ENCODE results near the gene SOBP. TPM values are rescaled to one million over a fixed set of nuclear protein-coding genes. Genes with fewer than 3 reads are reported as not detected.

The SOBP gene
- total and polyA plus RNA-seq, 2 donors (not counting 3 experiments of a cell fraction or from before 2014, with no cell fraction given), result 0.35 to 6.6 TPM

DNA sequence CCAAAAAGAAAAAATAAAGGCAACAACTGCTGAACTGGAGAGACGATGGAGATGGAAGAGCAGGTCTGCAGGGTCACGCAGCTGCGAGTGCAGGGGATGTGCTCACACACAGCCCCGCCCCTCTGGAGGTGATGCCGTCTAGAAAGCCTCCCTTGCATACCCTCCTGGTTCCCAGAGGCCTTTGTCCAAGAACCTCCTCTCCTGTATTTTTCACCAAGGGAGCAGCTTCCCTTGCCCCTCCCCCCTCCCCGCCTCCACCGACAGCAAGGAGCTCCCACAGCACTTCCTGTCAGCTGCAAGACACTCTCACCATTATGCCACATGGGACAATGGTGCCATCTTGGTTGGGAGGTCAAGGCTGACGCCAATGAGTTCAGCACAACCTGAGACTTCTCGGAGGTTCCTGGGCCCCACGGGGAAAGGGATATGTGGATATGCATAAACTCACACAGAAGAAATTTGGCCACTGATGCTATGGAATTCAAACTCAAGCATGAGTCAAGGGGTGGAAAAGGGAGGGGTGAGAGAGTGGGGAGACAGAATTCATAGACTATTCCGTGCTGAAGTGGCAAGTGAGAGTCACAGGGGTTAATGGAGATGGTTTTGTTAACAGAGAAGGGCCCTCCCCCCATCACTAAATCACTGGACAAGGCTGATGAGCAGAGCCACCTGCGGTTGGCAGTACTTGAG is 201.3 kb downstream of the SOBP start:
- FAIRE-seq (no peak), DNase-seq (ENCODE audit: low read depth, low spot score) (no peak)
- H2AFZ ChIP-seq (ENCODE audit: low read depth, low read length), result no peak overlapping the region
- ChIA-PET CTCF (interaction anchor here (1.8 kb wide), 1 partner anchor 12 kb away, joined by 5 read pairs; no protein-coding TSS in a partner anchor), POLR2A (no interaction called here)
- no peak overlapping the region for H3K4me3 ChIP-seq (replicated peaks in 1 of 3; ENCODE audit: insufficient read depth in 1 of 3, low read depth in 1 of 3, low read length in 3 of 3)
- H3K9me1 ChIP-seq (replicated peaks; ENCODE audit: control insufficient read depth, extremely low read depth, insufficient read depth, low read length), result no peaks in the 10 kb centered on the region
- H3K9ac ChIP-seq (replicated peaks; ENCODE audit: extremely low read depth, insufficient read depth, low read length), result no peak overlapping the region
- no peak overlapping the region for H3K4me2 ChIP-seq (ENCODE audit: insufficient read depth, low read length)
- no peaks in the 10 kb centered on the region for H3K9me3 ChIP-seq (replicated peaks; ENCODE audit: control insufficient read depth, insufficient read depth, low read length)
- no TSS peak for BruUV-seq (replicated peaks)
- no peak overlapping the region for H3K27ac ChIP-seq (ENCODE audit: insufficient read depth, low read depth, low read length)
- no peaks in the 10 kb centered on the region for H3K4me1 ChIP-seq (ENCODE audit: control insufficient read depth, extremely low read depth, insufficient read depth, low read length)
- no peaks in the 10 kb centered on the region for H3K36me3 ChIP-seq (ENCODE audit: control insufficient read depth in 2 of 2, extremely low read depth in 1 of 2, insufficient read depth in 2 of 2, low read length in 2 of 2)
- TF ChIP-seq FOS (IDR thresholded peaks at IDR 0.05; ENCODE audit: borderline replicate concordance, insufficient read depth, low read length), result no peak
- no peak for TF ChIP-seq MYC (IDR thresholded peaks at IDR 0.05; ENCODE audit: low read depth, low read length)
- dilution Hi-C loops (cut with MboI; ENCODE audit: extremely low pct_ligation_motif_present, low sequenced_read_pairs), result no loop called here
- no peaks in the 10 kb centered on the region for H3K79me2 ChIP-seq (ENCODE audit: control insufficient read depth, insufficient read depth, low read length)
- peaks cover 0 to 3% of the 10 kb centered on the region in 2 experiments for H3K27me3 ChIP-seq (ENCODE audit: control insufficient read depth in 2 of 2, insufficient read depth in 2 of 2, low read length in 2 of 2)
- intact Hi-C loops (cut with micrococcal nuclease), result no loop called here
- no peaks in the 10 kb centered on the region for H4K20me1 ChIP-seq (replicated peaks; ENCODE audit: control insufficient read depth, extremely low read depth, insufficient read depth, low read length)

GRCh38 chr6:107692351-107692750 is 202.4 kb downstream of the SOBP start:
- Histone ChIP-seq H3K9ac (replicated peaks; ENCODE audit: extremely low read depth, insufficient read depth, low read length) (no peak overlapping the region), H3K4me3 (replicated peaks in 1 of 3; ENCODE audit: insufficient read depth in 1 of 3, low read depth in 1 of 3, low read length in 3 of 3) (no peak overlapping the region), H3K79me2 (ENCODE audit: control insufficient read depth, insufficient read depth, low read length) (no peaks in the 10 kb centered on the region), H3K4me1 (ENCODE audit: control insufficient read depth, extremely low read depth, insufficient read depth, low read length) (no peaks in the 10 kb centered on the region), H4K20me1 (replicated peaks; ENCODE audit: control insufficient read depth, extremely low read depth, insufficient read depth, low read length) (no peaks in the 10 kb centered on the region), H3K36me3 (ENCODE audit: control insufficient read depth in 2 of 2, extremely low read depth in 1 of 2, insufficient read depth in 2 of 2, low read length in 2 of 2) (no peaks in the 10 kb centered on the region), H3K9me3 (replicated peaks; ENCODE audit: control insufficient read depth, insufficient read depth, low read length) (no peaks in the 10 kb centered on the region), H3K27ac (ENCODE audit: insufficient read depth, low read depth, low read length) (no peak overlapping the region), H3K9me1 (replicated peaks; ENCODE audit: control insufficient read depth, extremely low read depth, insufficient read depth, low read length) (no peaks in the 10 kb centered on the region), H2AFZ (ENCODE audit: low read depth, low read length) (no peak overlapping the region), H3K27me3 (ENCODE audit: control insufficient read depth in 2 of 2, insufficient read depth in 2 of 2, low read length in 2 of 2) (peaks cover 1 to 3% of the 10 kb centered on the region in 2 experiments), H3K4me2 (ENCODE audit: insufficient read depth, low read length) (no peak overlapping the region)
- intact Hi-C loops (cut with micrococcal nuclease) (no loop called here), dilution Hi-C loops (cut with MboI; ENCODE audit: extremely low pct_ligation_motif_present, low sequenced_read_pairs) (no loop called here)
- TF ChIP-seq, protein P1, sequence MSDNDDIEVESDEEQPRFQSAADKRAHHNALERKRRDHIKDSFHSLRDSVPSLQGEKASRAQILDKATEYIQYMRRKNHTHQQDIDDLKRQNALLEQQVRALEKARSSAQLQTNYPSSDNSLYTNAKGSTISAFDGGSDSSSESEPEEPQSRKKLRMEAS (IDR thresholded peaks at IDR 0.05; ENCODE audit: insufficient read depth, insufficient read length), result no peak
- TF ChIP-seq, protein P2, sequence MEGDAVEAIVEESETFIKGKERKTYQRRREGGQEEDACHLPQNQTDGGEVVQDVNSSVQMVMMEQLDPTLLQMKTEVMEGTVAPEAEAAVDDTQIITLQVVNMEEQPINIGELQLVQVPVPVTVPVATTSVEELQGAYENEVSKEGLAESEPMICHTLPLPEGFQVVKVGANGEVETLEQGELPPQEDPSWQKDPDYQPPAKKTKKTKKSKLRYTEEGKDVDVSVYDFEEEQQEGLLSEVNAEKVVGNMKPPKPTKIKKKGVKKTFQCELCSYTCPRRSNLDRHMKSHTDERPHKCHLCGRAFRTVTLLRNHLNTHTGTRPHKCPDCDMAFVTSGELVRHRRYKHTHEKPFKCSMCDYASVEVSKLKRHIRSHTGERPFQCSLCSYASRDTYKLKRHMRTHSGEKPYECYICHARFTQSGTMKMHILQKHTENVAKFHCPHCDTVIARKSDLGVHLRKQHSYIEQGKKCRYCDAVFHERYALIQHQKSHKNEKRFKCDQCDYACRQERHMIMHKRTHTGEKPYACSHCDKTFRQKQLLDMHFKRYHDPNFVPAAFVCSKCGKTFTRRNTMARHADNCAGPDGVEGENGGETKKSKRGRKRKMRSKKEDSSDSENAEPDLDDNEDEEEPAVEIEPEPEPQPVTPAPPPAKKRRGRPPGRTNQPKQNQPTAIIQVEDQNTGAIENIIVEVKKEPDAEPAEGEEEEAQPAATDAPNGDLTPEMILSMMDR (IDR thresholded peaks at IDR 0.05; ENCODE audit: extremely low read depth in 1 of 2, insufficient read depth in 1 of 2, low read depth in 1 of 2, low read length in 2 of 2), result no peak
- no peak for TF ChIP-seq EZH2 (IDR thresholded peaks at IDR 0.05; ENCODE audit: borderline replicate concordance, low read depth, low read length, severe bottlenecking)
- no peak for TF ChIP-seq MYC (IDR thresholded peaks at IDR 0.05; ENCODE audit: low read depth, low read length)
- no peak for TF ChIP-seq FOS (IDR thresholded peaks at IDR 0.05; ENCODE audit: borderline replicate concordance, insufficient read depth, low read length)
- TF ChIP-seq POLR2A (IDR thresholded peaks at IDR 0.05; ENCODE audit: low read depth, low read length), result no peak
- no peak for TF ChIP-seq JUN (IDR thresholded peaks at IDR 0.05; ENCODE audit: borderline replicate concordance, insufficient read depth, insufficient read length, low read depth)
- no peak for TF ChIP-seq GATA2 (IDR thresholded peaks at IDR 0.05; ENCODE audit: insufficient read depth, insufficient read length, low read depth, low read length)
- TF ChIP-seq POLR2AphosphoS5 (IDR thresholded peaks at IDR 0.05; ENCODE audit: insufficient read depth, low read depth, low read length), result no peak
- no TSS peak for BruUV-seq (replicated peaks)
- DNase-seq (ENCODE audit: low read depth, low spot score) (no peak), FAIRE-seq (no peak)
- POLR2A ChIA-PET, result no interaction called here
- CTCF ChIA-PET, result no interaction called here
